ENCODE results near the gene BSG. TPM values are rescaled to one million over a fixed set of nuclear protein-coding genes. Genes with fewer than 3 reads are reported as not detected.

The BSG gene
- total RNA-seq, 1 experiment from 2014 or later, result 758 TPM

DNA sequence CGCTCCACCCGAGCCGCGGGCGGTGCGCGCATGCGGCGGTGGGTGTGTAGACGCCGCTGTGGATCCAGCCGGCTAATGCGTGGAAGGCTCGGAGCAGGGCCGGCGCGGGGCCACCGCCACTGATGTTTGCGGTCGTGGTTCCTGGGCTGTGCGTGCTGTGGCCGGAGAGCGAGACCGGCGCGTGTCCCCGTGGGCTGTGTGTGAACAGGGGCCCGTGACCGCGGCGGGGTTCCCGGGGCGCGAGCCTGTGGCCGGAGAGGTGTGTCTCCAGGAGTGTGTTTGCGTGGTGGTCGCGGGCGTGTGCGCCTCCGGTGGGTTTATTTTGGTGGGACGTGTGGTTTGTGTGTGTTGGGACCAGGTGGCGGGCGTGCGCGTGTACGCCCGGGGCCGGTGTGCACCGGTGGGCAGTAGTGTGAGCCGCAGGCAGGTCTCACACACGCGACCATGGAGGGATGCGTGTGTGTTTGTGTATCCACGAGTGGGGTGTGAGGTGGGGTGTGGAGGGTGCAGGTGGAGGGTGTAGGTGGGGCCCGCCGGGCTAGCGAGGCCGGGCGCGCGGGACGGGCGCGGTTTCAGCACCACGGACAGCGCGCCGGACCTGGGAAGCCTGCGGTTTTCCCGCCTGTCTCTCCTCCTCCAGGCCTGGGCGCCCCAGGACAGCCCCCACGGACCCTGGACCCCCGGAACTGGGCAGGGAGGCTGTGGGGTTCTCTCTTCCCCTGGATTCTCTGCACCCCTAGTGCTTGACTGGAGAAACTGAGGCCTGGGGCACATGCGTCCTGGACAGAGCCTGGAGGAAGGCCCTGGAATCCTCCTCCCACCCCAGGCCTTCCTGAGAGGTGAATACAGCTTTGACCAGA is 18.9 kb downstream of the BSG start (continued):
- TF ChIP-seq, protein P1, sequence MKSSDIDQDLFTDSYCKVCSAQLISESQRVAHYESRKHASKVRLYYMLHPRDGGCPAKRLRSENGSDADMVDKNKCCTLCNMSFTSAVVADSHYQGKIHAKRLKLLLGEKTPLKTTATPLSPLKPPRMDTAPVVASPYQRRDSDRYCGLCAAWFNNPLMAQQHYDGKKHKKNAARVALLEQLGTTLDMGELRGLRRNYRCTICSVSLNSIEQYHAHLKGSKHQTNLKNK (CRISPR knock-in tag; IDR thresholded peaks at IDR 0.05), result no peak
- TF ChIP-seq RORB (CRISPR knock-in tag; IDR thresholded peaks at IDR 0.05) (no peak), ZNF396 (CRISPR knock-in tag; IDR thresholded peaks at IDR 0.05; ENCODE audit: borderline replicate concordance) (no peak), ZNF232 (CRISPR knock-in tag; IDR thresholded peaks at IDR 0.05) (peak; percentile 50; the same call in 1 of the 2 replicates), OVOL2 (CRISPR knock-in tag; IDR thresholded peaks at IDR 0.05; ENCODE audit: borderline replicate concordance) (no peak), KAT7 (CRISPR knock-in tag; IDR thresholded peaks at IDR 0.05; ENCODE audit: borderline replicate concordance) (no peak; the same call in 1 of the 2 replicates), MXD4 (CRISPR knock-in tag; IDR thresholded peaks at IDR 0.05; ENCODE audit: borderline replicate concordance) (no peak), ZNF138 (CRISPR knock-in tag; conservative IDR thresholded peaks at IDR 0.05) (no peak), HMGA2 (CRISPR knock-in tag; IDR thresholded peaks at IDR 0.05) (no peak), ZNF416 (CRISPR knock-in tag; IDR thresholded peaks at IDR 0.05) (no peak), NR2C2 (CRISPR knock-in tag; IDR thresholded peaks at IDR 0.05) (peak; percentile 41; the same call in 1 of the 2 replicates), SMAD3 (CRISPR knock-in tag; IDR thresholded peaks at IDR 0.05; ENCODE audit: borderline replicate concordance) (peak; percentile 76; the same call in 1 of the 2 replicates)
- TF ChIP-seq, protein P2, sequence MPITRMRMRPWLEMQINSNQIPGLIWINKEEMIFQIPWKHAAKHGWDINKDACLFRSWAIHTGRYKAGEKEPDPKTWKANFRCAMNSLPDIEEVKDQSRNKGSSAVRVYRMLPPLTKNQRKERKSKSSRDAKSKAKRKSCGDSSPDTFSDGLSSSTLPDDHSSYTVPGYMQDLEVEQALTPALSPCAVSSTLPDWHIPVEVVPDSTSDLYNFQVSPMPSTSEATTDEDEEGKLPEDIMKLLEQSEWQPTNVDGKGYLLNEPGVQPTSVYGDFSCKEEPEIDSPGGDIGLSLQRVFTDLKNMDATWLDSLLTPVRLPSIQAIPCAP (CRISPR knock-in tag; IDR thresholded peaks at IDR 0.05), result peak; percentile 43; the same call in 1 of the 2 replicates
- TF ChIP-seq, protein P3, sequence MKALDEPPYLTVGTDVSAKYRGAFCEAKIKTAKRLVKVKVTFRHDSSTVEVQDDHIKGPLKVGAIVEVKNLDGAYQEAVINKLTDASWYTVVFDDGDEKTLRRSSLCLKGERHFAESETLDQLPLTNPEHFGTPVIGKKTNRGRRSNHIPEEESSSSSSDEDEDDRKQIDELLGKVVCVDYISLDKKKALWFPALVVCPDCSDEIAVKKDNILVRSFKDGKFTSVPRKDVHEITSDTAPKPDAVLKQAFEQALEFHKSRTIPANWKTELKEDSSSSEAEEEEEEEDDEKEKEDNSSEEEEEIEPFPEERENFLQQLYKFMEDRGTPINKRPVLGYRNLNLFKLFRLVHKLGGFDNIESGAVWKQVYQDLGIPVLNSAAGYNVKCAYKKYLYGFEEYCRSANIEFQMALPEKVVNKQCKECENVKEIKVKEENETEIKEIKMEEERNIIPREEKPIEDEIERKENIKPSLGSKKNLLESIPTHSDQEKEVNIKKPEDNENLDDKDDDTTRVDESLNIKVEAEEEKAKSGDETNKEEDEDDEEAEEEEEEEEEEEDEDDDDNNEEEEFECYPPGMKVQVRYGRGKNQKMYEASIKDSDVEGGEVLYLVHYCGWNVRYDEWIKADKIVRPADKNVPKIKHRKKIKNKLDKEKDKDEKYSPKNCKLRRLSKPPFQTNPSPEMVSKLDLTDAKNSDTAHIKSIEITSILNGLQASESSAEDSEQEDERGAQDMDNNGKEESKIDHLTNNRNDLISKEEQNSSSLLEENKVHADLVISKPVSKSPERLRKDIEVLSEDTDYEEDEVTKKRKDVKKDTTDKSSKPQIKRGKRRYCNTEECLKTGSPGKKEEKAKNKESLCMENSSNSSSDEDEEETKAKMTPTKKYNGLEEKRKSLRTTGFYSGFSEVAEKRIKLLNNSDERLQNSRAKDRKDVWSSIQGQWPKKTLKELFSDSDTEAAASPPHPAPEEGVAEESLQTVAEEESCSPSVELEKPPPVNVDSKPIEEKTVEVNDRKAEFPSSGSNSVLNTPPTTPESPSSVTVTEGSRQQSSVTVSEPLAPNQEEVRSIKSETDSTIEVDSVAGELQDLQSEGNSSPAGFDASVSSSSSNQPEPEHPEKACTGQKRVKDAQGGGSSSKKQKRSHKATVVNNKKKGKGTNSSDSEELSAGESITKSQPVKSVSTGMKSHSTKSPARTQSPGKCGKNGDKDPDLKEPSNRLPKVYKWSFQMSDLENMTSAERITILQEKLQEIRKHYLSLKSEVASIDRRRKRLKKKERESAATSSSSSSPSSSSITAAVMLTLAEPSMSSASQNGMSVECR (CRISPR knock-in tag; IDR thresholded peaks at IDR 0.05; ENCODE audit: borderline replicate concordance), result peak; percentile 91
- TF ChIP-seq, protein P4, sequence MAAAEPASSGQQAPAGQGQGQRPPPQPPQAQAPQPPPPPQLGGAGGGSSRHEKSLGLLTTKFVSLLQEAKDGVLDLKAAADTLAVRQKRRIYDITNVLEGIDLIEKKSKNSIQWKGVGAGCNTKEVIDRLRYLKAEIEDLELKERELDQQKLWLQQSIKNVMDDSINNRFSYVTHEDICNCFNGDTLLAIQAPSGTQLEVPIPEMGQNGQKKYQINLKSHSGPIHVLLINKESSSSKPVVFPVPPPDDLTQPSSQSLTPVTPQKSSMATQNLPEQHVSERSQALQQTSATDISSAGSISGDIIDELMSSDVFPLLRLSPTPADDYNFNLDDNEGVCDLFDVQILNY (CRISPR knock-in tag; IDR thresholded peaks at IDR 0.05), result 0 out of 2 replicates have a peak, but pooled peaks have one; percentile 63
- TF ChIP-seq, protein P5, sequence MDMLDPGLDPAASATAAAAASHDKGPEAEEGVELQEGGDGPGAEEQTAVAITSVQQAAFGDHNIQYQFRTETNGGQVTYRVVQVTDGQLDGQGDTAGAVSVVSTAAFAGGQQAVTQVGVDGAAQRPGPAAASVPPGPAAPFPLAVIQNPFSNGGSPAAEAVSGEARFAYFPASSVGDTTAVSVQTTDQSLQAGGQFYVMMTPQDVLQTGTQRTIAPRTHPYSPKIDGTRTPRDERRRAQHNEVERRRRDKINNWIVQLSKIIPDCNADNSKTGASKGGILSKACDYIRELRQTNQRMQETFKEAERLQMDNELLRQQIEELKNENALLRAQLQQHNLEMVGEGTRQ (CRISPR knock-in tag; IDR thresholded peaks at IDR 0.05), result no peak
- TF ChIP-seq, protein P6, sequence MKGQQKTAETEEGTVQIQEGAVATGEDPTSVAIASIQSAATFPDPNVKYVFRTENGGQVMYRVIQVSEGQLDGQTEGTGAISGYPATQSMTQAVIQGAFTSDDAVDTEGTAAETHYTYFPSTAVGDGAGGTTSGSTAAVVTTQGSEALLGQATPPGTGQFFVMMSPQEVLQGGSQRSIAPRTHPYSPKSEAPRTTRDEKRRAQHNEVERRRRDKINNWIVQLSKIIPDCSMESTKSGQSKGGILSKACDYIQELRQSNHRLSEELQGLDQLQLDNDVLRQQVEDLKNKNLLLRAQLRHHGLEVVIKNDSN (CRISPR knock-in tag; IDR thresholded peaks at IDR 0.05), result peak; percentile 60; the same call in 1 of the 2 replicates
- TF ChIP-seq, protein P7, sequence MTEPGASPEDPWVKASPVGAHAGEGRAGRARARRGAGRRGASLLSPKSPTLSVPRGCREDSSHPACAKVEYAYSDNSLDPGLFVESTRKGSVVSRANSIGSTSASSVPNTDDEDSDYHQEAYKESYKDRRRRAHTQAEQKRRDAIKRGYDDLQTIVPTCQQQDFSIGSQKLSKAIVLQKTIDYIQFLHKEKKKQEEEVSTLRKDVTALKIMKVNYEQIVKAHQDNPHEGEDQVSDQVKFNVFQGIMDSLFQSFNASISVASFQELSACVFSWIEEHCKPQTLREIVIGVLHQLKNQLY (CRISPR knock-in tag; IDR thresholded peaks at IDR 0.05), result no peak
- TF ChIP-seq, protein P8, sequence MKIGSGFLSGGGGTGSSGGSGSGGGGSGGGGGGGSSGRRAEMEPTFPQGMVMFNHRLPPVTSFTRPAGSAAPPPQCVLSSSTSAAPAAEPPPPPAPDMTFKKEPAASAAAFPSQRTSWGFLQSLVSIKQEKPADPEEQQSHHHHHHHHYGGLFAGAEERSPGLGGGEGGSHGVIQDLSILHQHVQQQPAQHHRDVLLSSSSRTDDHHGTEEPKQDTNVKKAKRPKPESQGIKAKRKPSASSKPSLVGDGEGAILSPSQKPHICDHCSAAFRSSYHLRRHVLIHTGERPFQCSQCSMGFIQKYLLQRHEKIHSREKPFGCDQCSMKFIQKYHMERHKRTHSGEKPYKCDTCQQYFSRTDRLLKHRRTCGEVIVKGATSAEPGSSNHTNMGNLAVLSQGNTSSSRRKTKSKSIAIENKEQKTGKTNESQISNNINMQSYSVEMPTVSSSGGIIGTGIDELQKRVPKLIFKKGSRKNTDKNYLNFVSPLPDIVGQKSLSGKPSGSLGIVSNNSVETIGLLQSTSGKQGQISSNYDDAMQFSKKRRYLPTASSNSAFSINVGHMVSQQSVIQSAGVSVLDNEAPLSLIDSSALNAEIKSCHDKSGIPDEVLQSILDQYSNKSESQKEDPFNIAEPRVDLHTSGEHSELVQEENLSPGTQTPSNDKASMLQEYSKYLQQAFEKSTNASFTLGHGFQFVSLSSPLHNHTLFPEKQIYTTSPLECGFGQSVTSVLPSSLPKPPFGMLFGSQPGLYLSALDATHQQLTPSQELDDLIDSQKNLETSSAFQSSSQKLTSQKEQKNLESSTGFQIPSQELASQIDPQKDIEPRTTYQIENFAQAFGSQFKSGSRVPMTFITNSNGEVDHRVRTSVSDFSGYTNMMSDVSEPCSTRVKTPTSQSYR (CRISPR knock-in tag; IDR thresholded peaks at IDR 0.05), result no peak; the same call in 1 of the 2 replicates
- TF ChIP-seq, protein P9, sequence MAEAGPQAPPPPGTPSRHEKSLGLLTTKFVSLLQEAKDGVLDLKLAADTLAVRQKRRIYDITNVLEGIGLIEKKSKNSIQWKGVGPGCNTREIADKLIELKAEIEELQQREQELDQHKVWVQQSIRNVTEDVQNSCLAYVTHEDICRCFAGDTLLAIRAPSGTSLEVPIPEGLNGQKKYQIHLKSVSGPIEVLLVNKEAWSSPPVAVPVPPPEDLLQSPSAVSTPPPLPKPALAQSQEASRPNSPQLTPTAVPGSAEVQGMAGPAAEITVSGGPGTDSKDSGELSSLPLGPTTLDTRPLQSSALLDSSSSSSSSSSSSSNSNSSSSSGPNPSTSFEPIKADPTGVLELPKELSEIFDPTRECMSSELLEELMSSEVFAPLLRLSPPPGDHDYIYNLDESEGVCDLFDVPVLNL (CRISPR knock-in tag; IDR thresholded peaks at IDR 0.05; ENCODE audit: borderline replicate concordance, low read depth), result peak; percentile 76; the same call in 1 of the 2 replicates
- TF ChIP-seq, protein P10, sequence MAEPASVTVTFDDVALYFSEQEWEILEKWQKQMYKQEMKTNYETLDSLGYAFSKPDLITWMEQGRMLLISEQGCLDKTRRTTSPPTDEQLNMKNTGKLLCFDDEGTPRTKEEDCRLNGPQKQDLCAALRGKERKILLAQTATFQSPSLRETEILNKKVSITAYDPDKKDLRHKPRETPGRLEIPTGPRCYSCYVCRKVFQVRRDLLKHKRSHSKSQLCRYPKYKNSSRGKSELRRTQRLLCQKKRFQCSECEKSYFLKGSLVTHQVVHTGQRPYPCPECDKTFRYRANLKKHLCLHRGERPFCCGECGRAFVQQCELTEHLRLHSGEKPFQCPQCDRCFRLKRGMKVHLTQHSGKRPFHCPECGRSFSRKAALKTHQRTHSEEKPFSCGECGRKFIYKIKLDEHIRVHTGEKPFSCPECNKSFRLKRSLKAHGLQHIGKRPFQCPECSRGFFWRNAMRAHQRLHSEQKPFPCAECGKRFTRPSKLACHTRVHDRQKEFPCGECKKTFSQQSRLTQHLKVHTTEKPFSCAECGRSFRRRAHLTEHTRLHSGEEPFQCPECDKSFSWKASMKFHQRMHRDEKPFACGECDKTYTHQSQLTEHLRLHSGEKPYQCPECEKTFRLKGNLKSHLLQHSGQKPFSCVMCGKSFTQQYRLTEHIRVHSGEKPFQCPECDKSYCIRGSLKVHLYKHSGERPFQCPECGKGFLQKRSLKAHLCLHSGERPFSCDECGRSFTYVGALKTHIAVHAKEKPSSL (CRISPR knock-in tag; conservative IDR thresholded peaks at IDR 0.05), result no peak

Data from WTC11 (cell line).